Stomach (tissue), 4 donors: ENCODE results near the gene CDY2A.
"Not testable (repeated sequence)": the region's sequence is repeated elsewhere in the genome, so short reads cannot be mapped to it uniquely, and the experiment has no call there.

ENCODE experiments used
- CTCF ChIP-seq, 7 experiments: fragments of 450-650 bp in 4 of 7; fragments of 200-600 bp in 3 of 7; sonication (generic) in 3 of 7; IDR thresholded peaks; one replicate each; pipeline ENCODE4 v1.5.1; 2016 to 2019; ENCODE audit warnings: antibody characterized with exemption in 7 of 7, control low read depth in 2 of 7, mild to moderate bottlenecking in 1 of 7
- POLR2A ChIP-seq, 4 donors: fragments of 450-650 bp; IDR thresholded peaks; one replicate each; pipeline ENCODE4 v1.6.1; 2016; ENCODE audit warnings: antibody characterized with exemption in 4 of 4, control low read depth in 2 of 4, mild to moderate bottlenecking in 1 of 4, moderate library complexity in 1 of 4

GRCh38 chrY:18073464-18073863 lies 47.9 kb downstream of the CDY2A start:
- not testable (repeated sequence) for TF ChIP-seq CTCF, POLR2A (IDR thresholded peaks at IDR 0.05)
